ENCODE results near the gene BANK1.

DNA sequence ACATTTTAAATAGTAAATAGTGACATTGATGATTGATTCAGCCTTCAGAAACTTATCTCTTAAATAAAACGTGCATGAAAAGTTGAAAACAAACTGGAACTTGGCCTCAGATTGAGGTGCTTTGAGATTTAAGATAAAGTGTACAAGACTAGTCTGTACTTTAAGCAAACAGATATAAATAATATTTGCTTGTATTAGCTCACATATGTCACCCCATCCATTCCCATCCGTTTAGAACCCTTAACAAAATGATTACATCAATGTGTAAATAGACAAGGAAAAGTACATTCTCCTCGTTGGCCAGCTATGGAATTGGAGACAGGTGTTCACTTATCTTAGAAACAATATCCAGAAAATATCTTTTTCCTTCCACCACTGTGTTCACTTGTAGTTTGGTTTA, 130.8 kb downstream of the BANK1 start:
- TF ChIP-seq POLR2A (IDR thresholded peaks at IDR 0.05): no peak
- TF ChIP-seq, protein P1, sequence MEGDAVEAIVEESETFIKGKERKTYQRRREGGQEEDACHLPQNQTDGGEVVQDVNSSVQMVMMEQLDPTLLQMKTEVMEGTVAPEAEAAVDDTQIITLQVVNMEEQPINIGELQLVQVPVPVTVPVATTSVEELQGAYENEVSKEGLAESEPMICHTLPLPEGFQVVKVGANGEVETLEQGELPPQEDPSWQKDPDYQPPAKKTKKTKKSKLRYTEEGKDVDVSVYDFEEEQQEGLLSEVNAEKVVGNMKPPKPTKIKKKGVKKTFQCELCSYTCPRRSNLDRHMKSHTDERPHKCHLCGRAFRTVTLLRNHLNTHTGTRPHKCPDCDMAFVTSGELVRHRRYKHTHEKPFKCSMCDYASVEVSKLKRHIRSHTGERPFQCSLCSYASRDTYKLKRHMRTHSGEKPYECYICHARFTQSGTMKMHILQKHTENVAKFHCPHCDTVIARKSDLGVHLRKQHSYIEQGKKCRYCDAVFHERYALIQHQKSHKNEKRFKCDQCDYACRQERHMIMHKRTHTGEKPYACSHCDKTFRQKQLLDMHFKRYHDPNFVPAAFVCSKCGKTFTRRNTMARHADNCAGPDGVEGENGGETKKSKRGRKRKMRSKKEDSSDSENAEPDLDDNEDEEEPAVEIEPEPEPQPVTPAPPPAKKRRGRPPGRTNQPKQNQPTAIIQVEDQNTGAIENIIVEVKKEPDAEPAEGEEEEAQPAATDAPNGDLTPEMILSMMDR (IDR thresholded peaks at IDR 0.05): no peak
